DOHH2 (cell line): ENCODE measurements around the gene DNAH14.

Experiments used
- EZH2phosphoT487 ChIP-seq: fragments of 200-600 bp; sonication (generic); IDR thresholded peaks from 2 replicates; pipeline ENCODE4 v1.6.1; 2017; ENCODE audit warnings: borderline replicate concordance, mild to moderate bottlenecking, antibody characterized with exemption, low read length, moderate library complexity, mixed read lengths
- TF ChIP-seq, protein P1 (sequence below): fragments of 200-600 bp; sonication (generic); IDR thresholded peaks from one replicate; pipeline ENCODE4 v1.5.1; 2014; ENCODE audit warnings: antibody characterized with exemption, mild to moderate bottlenecking, low read depth, low read length; ENCODE audit not compliant: poor library complexity, severe bottlenecking

DNA sequence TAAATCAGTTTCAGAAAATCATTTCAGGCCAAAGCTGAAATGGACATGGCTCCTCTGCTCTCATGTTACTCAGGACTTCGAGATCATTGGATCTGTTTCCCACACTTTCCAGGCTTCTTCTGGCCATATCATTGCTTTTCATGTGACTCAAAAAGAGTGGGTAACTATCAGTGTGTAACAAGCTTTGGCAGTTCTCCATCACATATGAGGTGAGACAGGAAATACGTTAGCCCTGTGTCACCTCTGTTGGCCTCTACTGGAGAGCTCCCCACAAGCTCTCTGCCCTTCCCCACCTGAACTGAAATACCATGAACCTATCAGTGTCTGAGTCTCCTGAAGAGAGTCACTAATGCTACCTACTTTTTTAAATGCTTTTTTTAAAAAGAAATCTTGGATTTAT, 370.1 kb downstream of the DNAH14 start:
- TF ChIP-seq, protein P1, sequence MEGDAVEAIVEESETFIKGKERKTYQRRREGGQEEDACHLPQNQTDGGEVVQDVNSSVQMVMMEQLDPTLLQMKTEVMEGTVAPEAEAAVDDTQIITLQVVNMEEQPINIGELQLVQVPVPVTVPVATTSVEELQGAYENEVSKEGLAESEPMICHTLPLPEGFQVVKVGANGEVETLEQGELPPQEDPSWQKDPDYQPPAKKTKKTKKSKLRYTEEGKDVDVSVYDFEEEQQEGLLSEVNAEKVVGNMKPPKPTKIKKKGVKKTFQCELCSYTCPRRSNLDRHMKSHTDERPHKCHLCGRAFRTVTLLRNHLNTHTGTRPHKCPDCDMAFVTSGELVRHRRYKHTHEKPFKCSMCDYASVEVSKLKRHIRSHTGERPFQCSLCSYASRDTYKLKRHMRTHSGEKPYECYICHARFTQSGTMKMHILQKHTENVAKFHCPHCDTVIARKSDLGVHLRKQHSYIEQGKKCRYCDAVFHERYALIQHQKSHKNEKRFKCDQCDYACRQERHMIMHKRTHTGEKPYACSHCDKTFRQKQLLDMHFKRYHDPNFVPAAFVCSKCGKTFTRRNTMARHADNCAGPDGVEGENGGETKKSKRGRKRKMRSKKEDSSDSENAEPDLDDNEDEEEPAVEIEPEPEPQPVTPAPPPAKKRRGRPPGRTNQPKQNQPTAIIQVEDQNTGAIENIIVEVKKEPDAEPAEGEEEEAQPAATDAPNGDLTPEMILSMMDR: no peak
- TF ChIP-seq EZH2phosphoT487: no peak
